Muscle of back (tissue), 13 donors: ENCODE results near the gene PIGK. TPM values are rescaled to one million over a fixed set of nuclear protein-coding genes. Genes with fewer than 3 reads are reported as not detected.
A peak's percentile ranks its signal among the peaks of the same experiment; 100 is the strongest.
"Not testable (repeated sequence)": the region's sequence is repeated elsewhere in the genome, so short reads cannot be mapped to it uniquely, and the experiment has no call there.

Experiments
- DNase-seq, 3 donors: peaks; one replicate each; pipeline versions ENCODE4 v3.0.0 to v3.0.0-alpha.2; 2013
- long read RNA-seq, 9 donors: transcript quantifications; one replicate each; lab custom pipeline, GENCODE V29; 2026
- polyA plus RNA-seq, 10 donors: library from polyadenylated mRNA; unstranded; fragments of 120-200 nt; gene quantifications; one replicate each; pipeline ENCODE4 v1.2.1, GENCODE V29; 2013; ENCODE audit not compliant: insufficient read length in 10 of 10

The PIGK gene
- 10 to 100 TPM; 24.5 to 36.6 (median 29.3) TPM for polyA plus RNA-seq
- long read RNA-seq, donor 1, full-length matches to known transcripts = 4 of 4 reads
- long read RNA-seq, donor 1, partial matches to known transcripts = 0 of 4 reads
- long read RNA-seq, donor 1, other reads (novel, unspliced or antisense) = 0 of 4 reads
- long read RNA-seq, donor 2, full-length matches to known transcripts = 4 of 4 reads
- long read RNA-seq, donor 2, partial matches to known transcripts = 0 of 4 reads
- long read RNA-seq, donor 2, other reads (novel, unspliced or antisense) = 0 of 4 reads
- long read RNA-seq, donor 3 = 0 reads
- long read RNA-seq, donor 4, full-length matches to known transcripts = 5 of 1,723 reads
- long read RNA-seq, donor 4, partial matches to known transcripts = 1,718 of 1,723 reads
- long read RNA-seq, donor 4, other reads (novel, unspliced or antisense) = 0 of 1,723 reads
- long read RNA-seq, donor 5, full-length matches to known transcripts = 7 of 2,372 reads
- long read RNA-seq, donor 5, partial matches to known transcripts = 2,365 of 2,372 reads
- long read RNA-seq, donor 5, other reads (novel, unspliced or antisense) = 0 of 2,372 reads
- long read RNA-seq, donor 6, full-length matches to known transcripts = 11 of 2,337 reads
- long read RNA-seq, donor 6, partial matches to known transcripts = 2,326 of 2,337 reads
- long read RNA-seq, donor 6, other reads (novel, unspliced or antisense) = 0 of 2,337 reads
- long read RNA-seq, donor 7, full-length matches to known transcripts = 3 of 3 reads
- long read RNA-seq, donor 7, partial matches to known transcripts = 0 of 3 reads
- long read RNA-seq, donor 7, other reads (novel, unspliced or antisense) = 0 of 3 reads
- long read RNA-seq, donor 8, full-length matches to known transcripts = 5 of 5 reads
- long read RNA-seq, donor 8, partial matches to known transcripts = 0 of 5 reads
- long read RNA-seq, donor 8, other reads (novel, unspliced or antisense) = 0 of 5 reads
- long read RNA-seq, donor 9, full-length matches to known transcripts = 1 of 1 reads
- long read RNA-seq, donor 9, partial matches to known transcripts = 0 of 1 reads
- long read RNA-seq, donor 9, other reads (novel, unspliced or antisense) = 0 of 1 reads

DNA sequence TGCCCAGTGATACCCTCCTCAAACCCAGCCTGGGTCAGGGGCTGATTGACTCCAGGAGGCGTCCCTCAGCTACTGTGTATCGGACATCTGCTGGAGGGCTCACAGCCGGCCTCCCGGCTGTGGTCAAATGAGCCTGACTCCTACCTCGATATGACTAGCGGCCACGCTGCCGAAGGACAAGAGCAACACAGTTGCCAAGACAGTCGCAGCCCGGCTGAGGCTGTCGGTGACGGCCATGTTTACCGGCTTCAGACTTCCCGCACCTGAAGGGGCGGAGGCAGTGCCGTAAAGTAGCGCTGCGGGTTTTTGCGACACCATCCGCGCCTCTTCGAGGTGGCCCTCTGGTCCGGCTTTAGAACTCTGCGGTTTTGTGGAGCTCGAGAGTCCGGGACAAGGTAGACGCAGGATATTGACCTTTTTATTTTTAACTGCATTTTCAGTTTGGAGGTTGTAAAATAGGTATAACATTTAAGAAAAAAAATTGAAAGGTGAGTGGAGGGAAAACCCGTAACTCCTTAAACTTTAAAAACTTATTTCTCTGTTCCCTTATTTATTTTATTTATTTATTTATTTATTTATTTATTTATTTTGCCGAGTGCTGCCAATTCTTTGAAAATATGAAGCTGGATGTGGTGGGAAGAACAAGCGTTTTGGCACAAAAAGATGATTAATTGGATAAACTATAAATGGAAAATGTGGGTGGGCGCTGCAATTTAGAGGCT lies at the start of gene PIGK:
PIGK (minus strand) TSS at position 265 of the 722 bp plus-strand sequence; CDS start at position 237, 28 bp downstream.
- peak; percentile 85 to 95 (median 90) for DNase-seq

DNA sequence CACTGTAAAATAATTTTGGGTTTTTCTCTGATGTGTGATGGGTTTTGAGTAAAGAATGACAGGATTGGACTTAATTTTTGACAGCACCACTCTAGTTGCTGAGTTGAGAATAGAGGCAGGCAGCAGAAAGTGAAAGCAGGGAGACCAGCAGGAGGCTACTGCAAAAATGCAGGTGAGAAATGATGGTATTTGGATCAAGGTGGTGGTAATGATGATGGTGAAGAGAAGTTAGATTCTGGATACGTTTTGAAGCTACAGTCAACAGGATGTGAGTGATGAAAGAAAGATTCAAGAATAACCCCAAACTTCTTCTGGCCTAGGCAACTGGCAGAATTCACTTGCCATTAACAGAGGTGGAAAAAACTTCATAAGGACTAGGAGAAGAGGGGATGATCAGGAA lies 47.8 kb upstream of the PIGK start:
- no peak for DNase-seq

DNA sequence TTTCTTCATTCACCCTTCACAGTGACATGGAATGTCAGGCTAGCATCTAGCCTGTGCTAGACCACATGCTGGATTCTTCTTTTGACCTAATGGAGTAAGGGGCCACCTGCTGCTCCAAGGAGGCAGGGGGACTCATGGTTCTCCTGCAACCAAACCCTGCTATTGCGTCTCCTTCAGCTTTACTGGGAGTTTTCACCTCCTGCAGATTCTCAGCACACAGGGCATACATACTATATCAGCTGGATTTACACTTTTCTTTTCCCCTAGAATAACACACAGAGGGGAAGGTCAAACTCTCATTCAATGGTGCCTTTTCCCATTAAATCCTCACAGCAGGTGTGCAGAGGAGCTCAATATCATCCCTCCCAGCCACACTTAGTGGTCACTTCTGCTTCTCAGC lies 46.0 kb upstream of the PIGK start:
- DNase-seq = no peak

DNA sequence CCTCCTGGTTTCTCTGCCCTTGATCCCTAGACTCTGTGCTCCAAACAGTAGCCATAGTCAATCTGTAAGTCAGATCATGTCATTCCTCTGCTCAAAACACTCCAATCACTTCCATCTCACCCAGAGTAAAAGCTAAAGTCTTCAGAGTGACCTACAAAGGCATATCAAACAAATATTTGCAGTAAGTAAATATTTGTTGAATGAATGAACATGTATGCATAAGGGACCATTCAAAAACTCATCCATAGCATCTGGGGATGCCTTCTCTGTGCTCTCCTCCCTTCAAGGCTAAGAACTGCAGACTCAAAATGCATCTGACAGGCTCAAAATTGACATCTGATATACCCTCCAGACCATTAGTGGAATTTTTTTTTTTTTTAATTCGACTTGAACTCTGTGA lies 44.5 kb upstream of the PIGK start:
- no peak for DNase-seq

DNA sequence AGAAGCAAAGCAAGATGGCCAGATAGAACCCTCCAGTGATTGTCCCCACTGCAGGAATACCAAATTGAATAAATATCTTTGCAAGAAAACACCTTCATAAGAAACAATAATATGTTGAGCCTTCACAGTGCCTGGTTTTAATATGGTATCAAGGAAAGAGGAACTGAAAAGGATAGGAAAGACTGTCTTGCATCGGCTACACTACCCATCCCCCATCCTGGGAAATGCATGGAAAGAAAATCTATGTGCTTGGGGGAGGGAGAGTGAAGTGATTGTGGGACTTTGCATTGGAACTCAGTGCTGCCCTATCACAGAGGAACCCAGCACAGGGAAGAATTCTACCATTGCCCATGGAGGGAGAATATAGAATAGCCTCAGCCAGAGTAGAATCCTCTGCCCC lies 34.0 kb upstream of the PIGK start:
- DNase-seq = no peak

DNA sequence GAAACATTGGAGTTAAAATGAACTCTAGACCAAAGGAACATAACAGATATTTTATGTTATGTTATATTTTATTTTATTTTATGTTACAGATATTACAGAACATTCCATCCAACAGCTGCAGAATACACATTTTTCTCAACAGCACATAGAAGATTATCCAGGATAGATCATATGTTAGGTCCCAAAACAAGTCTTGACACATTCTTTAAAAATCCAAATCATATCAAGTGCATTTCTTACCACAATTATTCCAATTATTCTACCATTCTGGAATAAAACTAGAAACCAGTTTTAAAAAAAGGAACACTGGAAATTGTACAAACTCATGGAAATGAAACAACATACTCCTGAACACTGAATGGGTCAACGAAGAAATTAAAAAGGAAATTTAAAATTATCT lies 30.9 kb upstream of the PIGK start:
- no peak for DNase-seq

DNA sequence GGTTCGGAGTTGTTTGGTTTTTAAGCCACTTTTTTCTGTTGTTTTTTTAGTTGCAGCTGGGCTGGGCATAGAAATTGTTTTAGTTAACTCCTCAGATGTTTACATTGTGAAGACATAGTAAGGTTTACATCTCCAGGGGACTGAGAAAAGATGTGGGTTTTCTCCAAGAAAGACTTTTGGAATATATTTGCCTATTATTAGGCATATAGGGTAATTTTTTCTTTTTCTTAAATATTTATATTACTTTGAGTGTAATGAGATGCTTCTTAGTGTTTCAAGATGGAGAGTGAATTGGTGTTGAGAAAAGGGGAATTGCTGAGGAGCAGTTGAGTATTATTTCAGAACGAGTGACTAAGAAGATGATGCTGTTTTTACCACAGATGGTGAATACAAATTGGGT lies 26.6 kb upstream of the PIGK start:
- no peak for DNase-seq

DNA sequence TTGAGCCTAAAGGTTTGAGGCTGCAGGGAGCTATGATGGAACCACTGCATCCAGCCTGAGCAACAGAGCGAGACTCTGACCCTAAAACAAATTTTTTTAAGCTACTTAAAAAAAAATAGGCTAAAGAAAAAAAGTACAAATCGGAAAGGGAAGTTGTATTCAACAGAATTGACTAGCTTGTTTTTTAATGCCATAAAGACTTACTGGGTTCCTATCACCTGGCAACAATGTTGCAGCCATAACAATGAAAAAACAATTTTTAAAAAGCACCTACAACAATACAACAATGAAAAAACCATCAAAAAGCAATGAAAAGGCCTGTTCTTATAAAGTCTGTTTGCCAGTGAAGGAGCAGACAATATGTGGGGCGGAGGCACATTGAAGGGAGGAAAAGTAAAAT lies 20.1 kb upstream of the PIGK start:
- no peak for DNase-seq

DNA sequence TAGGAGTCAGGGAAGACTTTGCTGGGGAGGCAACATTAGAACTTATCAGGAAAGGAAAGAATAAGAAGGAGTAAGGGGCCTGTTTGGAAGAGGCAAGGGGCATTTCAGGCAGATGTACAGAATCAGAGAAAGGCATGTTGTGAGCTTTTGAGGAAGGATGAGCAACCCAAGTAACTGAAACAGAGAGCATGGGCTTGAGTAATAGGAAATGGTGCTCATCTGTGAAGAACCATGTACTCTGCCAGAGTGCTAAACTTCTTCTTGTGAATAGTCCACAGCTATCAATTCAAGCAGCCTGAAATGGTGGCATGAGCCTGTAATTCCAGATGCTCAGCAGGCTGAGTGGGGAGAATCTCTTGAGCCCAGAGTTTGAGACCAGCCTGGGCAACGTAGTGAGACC lies 19.2 kb upstream of the PIGK start:
- DNase-seq = no peak

DNA sequence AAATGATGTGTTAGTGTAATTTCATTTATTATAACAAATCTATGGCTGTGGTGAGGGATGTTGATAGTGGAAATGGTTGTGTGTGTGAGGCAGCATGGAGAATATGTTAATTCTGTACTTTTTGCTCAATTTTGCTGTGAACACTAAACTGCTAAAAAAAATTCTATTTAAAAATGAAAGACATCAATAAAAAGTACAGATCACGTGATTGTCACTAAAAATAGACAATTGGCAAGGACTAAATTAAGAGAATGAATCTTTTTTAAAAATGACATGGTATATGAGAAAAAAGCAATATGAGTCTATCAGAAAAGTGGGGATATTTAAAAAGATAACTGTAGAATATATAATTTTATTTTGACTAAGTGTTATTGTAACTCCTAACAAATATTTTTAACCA lies 15.7 kb upstream of the PIGK start:
- DNase-seq = no peak

DNA sequence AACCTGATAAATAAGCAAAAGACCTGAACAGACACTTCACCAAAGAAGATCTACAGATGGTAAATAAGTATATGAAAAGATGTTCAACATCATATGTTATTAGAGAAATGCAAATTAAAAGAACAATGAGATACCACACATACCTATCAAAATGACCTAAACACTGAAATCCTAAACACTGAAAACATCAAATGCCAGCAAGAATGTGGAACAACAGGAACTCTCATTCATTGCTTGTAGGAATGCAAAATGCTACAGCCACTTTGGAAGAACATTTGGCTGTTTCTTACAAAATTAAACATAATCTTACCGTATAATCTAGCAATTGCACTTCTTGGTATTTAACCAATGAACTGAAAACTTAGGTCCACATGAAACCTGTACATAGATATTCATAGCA lies 14.9 kb upstream of the PIGK start:
- no peak for DNase-seq

DNA sequence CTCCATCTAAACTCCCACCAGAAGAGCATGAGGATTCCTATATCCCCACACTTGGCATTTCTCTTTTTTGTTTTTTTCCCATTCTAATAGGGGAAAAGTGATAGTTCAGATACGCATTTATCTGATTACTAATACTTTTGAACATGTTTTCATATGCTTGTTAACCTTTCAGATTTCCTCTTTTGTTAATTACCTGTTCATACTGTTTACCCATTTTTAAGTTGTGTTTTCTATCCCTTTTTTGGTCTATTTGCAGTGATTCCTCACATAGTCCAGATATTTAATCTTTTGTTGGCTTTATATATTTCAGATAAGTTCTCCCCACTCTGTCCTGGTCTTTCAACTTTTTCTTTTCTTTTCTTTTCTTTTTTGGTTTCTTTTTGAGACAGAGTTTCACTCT lies 13.6 kb upstream of the PIGK start:
- DNase-seq = no peak

DNA sequence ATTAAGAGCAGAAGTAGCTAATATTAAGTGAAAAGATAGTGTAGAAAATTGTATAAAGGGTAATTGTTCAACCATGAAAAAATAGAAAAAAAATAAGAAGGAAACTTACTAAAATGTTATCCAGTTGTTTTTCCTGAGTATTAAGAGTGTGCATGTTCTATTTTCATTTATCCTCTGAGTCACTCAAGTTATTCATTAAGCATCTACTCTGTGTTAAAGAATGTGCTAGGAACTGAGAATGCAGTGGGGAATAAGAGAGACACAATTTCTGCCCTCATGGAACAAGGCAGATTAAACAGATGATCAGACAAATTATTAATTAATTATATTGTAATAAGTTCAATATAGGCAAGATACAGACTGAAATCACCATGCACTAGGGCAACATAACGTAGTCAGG lies 10.8 kb upstream of the PIGK start:
- DNase-seq = no peak

DNA sequence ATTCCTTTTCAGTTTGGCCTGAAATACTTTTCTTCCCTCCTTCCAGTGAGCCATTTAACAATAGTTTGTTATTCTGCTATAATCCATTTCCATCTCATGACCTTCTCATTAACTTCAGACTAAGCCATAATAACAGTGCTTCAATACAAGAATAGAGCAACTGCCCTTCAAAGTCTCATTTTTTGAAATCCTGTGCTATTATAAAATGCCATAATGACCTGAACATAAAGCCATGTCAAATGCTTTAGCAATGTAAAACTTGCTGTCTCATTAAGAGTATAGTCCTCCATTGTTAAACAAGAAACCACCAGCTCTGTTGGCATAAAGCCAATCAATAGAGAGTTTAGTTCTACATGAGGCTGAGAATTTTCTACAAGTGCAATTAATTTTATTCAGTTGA lies 9.6 kb upstream of the PIGK start:
- no peak for DNase-seq

DNA sequence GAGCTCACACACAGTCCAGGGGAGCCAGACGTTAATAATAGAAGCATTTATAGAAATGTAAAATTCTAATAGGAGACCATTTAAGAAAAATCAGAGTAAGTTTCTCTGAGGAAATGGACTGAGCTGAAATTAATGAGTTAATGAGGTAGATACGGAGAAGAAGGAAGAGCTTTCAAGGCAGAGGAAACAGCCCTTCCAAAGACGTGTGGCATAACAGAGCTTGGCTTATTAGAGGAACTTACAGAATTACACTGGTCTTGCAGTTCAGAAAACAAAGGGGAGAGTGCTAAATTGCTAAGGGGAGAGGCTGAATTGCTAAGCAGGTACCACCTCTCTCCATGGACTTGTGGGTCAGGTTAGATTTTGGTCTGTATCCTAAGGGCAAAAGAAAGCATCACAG lies 8.2 kb upstream of the PIGK start:
- no peak for DNase-seq

DNA sequence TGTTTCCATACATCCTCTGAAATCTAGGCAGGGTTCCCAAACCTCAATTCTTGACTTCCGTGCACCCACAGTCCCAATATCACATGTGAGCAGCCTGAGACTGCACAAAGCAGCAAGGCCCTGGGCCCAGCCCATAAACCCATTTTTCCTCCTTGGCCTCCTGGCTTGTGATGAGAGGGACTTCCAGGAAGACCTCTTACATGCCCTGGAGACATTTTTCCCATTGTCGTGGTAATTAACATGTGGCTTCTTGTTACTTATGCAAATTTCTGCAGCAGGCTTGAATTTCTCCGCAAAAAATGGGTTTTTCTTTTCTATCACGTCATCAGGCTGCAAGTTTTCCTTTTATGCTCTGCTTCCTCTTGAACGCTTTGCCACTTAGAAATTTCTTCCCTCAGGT lies 3.3 kb upstream of the PIGK start:
- no peak for DNase-seq

DNA sequence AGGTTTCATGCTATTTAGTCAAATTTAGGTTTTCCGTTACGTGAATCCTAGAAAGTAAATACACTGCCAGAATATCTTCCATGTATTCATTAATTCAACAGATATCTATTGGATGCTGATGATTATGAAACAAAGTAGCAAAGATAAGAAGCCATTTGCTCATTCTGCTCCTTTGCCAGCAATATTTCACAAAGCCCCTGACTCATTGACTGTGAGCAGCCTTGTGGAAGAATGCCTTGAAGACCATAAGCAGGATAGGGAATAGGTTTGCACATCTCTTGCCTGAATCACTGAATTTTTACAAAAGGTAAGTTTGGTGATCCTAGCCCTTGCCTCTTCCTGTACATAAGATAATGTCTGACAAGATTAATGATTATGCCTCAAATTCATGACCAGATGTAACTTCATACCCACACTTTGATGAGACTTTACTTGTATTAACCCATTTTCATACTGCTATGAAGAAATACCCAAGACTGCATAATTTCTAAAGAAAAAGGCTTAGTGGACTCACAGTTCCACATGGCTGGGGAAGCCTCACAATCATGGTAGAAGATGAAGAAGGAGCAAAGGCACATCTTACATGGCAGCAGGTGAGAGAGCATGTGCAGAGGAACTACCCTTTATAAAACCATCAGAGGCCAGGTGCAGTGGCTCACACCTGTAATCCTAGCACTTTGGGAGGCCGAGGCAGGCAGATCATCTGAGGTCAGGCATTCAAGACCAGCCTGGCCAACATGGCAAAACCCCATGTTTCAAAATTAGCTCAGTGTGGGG lies 1.6 kb upstream of the PIGK start:
- DNase-seq = peak in 1 of 3 donors; percentile 18

DNA sequence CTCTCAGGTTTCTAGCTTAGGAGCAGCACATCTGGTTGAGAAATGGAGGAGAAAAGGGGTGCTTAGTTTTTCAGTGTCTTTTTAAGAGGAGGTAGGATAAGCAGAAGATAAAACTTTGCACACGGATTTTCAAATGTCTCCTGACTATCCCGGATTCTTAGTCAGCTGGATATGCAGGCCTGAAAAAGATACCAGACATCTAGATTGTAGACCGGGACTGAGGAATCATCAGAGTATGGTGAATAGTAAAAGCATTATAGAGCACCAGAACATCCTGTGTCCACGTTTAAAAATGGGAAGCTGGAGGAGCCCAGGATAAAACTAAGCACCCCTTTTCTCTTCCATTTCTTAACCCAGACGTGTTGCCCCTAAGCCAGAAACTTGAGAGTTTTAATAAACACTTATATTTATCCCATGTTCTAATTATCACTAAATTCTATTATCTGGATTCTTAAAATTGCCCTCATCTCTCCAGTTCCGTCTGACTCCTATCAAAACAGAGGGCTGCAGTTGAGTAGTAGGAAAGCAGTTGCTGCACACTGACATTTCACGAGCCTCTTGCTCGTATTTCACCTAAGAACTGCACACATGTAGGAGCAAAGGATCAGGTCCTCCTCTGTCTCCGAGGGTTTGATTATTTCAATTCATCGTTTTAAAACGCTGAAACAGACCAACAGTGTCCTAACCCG lies 609 bp downstream of the PIGK start:
- peak in 1 of 3 donors; percentile 3 for DNase-seq

DNA sequence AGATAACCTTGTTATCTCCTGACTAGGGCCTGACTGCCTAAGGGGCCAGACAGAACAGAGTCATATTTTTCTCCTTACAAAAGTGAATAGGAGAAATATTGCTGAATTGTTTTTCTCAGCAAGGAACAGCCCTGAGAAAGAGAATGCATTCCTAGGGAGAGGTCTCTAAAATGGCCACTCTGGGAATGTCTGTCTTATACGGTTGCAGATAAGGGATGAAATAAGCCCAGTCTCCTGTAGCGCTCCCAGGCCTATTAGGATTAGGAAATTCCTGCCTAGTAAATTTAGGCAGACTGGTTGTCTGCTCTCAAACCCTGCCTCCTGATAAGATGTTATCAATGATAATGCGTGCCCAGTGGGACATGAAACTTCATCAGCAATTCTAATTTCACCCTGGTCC lies 15.2 kb downstream of the PIGK start:
- DNase-seq = not testable (repeated sequence)

DNA sequence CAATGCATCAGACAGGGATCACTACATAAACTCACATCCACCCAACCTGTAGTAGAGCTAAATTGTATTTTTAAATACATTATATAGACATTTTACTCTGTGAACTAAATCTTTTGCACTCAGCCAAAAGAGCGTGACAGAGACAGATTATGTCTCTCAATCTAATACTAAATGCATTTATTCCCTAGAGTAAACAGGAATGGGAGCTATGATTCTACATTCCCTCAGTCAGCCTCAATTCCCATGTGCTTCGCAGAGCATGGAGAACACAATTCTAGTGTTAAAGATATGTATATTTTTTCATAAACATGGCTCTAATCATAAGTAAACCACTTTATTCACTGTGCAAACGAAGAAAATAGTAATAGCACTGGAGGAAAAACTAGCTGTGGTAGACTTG lies 16.5 kb downstream of the PIGK start:
- no peak for DNase-seq
